Fibroblast of upper back skin (primary cell): ENCODE data around the gene FAM184A.
"Not testable (repeated sequence)": the region's sequence is repeated elsewhere in the genome, so short reads cannot be mapped to it uniquely, and the experiment has no call there.

Experiments
- DNase-seq: peaks from one replicate; pipeline ENCODE4 v3.0.0-alpha.2; 2013

The FAM184A gene, protein sequence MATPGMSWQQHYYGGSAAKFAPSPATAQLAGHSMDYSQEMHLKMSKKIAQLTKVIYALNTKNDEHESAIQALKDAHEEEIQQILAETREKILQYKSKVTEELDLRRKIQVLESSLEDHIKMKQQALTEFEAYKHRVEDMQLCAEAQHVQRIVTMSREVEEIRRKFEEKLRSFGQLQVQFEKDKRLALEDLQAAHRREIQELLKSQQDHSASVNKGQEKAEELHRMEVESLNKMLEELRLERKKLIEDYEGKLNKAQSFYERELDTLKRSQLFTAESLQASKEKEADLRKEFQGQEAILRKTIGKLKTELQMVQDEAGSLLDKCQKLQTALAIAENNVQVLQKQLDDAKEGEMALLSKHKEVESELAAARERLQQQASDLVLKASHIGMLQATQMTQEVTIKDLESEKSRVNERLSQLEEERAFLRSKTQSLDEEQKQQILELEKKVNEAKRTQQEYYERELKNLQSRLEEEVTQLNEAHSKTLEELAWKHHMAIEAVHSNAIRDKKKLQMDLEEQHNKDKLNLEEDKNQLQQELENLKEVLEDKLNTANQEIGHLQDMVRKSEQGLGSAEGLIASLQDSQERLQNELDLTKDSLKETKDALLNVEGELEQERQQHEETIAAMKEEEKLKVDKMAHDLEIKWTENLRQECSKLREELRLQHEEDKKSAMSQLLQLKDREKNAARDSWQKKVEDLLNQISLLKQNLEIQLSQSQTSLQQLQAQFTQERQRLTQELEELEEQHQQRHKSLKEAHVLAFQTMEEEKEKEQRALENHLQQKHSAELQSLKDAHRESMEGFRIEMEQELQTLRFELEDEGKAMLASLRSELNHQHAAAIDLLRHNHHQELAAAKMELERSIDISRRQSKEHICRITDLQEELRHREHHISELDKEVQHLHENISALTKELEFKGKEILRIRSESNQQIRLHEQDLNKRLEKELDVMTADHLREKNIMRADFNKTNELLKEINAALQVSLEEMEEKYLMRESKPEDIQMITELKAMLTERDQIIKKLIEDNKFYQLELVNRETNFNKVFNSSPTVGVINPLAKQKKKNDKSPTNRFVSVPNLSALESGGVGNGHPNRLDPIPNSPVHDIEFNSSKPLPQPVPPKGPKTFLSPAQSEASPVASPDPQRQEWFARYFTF

GRCh38 chr6:119078376-119079282 lies at the start of gene FAM184A:
Gene FAM184A, minus strand, starts transcription at chr6:119078664. Its CDS starts 365 bp downstream, at chr6:119078299.
- peak; percentile 39 for DNase-seq

DNA sequence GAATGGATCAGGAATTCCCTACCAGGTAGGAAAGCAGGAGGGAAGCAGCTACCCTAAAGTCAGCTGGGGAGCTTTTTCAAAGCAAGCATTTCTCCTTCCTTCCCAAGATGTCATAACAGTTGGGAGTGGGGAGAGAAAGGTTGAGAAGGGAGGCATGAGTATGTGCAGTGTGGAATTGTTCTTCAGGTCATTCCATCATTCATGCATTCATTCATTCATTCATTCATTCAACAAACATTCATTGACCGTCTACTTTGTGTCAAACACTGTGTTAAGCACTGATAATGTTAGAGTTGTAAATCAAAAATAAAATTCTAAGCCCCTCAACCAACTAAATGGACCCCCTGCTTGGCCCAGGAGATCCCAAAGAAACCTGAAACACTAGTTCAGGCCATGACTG lies 49.2 kb upstream of the FAM184A start:
- DNase-seq = no peak

- no peak for DNase-seq
These were observed 48.4 kb upstream of the FAM184A start for GRCh38 chr6:119126826-119127225.

DNA sequence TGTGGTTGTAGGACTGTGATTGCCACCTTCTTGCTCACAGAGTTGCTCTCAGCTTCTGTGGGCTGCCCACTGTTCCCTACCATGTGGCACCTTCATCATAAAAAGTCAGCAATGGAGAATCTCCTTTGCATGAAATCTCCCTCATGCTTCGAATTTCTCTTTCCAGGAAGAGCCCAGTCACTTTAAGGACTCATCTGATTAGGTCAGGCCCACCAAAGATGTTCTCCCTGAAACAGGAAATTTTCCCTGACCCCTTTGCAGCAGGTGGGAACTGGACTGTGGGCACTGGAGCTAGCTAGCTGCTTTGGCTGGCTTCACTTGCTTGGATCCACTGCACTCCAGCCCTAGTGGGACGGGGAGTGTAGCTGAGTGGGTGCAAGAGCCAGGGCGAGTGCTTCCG lies 47.7 kb upstream of the FAM184A start:
- DNase-seq = no peak

DNA sequence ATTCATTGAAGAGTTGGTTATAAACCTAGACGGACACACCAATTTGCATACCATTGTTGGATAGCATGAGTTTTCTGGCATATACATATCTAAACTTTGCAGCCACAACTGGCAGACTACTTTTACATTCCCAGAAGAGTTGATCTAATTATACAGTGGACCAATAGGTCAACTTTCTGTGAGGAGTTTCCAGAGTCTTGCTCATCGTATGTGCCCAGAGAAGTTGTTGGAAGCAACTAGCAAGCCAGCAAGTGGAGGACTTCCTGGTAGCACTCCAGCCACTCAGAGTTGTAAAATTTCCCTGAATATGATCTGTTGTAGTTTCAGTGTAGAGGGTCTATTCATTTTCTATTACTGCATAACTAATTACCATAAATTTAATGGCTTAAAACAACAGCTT lies 47.1 kb upstream of the FAM184A start:
- DNase-seq = no peak

GRCh38 chr6:119124079-119124824 lies 45.8 kb upstream of the FAM184A start:
- no peak for DNase-seq

- DNase-seq = no peak
These were observed 43.9 kb upstream of the FAM184A start for GRCh38 chr6:119122336-119122735.

DNA sequence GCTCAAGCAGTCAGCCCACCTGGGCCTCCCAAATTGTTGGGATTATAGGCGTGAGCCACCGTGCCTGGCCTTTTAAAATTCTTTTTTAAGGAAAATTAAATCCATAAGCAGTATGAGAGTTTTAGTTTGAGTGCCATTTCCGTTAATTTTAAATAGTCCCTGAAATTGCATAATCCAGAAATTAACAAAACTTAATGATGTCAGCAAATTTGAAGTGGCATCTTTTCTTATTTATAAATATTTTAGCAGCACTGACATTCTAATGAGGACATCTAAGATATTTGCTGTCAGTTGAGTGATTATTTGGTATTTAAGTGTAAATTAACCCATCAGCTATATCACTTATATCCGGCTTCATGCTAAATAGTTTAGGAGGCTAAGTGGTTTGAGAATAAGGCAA lies 42.9 kb upstream of the FAM184A start:
- no peak for DNase-seq

GRCh38 chr6:119119989-119120388 lies 41.5 kb upstream of the FAM184A start:
- peak; percentile 76 for DNase-seq

DNA sequence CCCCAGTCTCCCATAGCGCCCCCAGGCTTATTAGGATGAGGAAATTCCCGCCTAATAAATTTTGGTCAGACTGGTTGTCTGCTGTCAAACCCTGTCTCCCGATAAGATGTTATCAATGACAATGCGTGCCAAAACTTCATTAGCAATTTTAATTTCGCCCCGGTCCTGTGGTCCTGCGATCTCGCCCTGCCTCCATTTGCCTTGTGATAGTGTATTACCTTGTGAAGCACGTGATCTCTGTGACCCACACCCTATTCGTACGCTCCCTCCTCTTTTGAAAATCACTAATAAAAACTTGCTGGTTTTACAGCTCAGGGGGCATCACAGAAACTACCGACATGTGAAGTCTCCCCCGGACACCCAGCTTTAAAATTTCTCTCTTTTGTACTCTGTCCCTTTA lies 40.6 kb upstream of the FAM184A start:
- DNase-seq = not testable (repeated sequence)

DNA sequence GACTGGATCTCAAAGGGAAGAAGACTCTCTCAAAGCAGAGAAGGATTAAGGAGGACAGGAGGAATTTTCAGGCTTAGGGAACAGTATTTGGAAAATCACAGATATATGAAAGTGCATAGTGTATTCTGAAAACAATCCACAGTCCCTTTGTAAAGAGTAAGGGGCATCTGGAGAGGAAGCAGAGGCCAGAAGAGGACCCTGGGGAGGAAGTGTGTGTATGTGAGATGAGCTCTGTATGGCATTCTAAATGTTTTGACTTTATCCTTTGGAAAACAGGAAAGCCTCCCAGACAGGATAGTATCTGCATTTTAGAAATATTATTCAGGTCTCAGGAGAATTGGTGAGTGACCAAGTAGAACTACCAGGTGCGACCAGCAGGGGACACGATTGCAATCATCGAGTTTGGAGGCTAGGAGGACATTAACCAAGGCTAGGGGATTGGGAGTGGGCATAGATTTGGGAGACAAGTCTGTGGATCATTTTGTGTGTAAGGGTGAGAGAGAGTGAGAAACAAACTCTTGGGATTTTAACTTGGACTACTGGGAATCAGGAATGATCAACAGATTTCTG lies 38.3 kb upstream of the FAM184A start:
- DNase-seq = no peak

DNA sequence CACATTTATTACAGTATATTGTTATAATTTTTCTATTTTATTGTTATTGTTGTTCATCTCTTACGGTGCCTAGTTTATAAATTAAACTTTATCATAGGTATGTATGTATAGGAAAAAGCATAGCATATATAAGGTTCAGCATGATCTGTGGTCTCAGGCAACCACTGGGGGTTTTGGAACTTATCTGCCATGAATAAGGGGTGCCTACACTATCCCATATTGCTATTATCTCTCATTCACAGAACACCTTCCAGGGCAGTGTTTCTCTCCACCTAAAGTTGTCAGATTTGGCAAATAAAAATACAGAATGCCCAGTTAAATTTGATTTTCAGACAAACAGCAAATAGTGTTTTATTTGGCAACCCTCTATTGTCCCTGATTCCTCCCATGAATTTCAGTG lies 35.5 kb upstream of the FAM184A start:
- DNase-seq = no peak

DNA sequence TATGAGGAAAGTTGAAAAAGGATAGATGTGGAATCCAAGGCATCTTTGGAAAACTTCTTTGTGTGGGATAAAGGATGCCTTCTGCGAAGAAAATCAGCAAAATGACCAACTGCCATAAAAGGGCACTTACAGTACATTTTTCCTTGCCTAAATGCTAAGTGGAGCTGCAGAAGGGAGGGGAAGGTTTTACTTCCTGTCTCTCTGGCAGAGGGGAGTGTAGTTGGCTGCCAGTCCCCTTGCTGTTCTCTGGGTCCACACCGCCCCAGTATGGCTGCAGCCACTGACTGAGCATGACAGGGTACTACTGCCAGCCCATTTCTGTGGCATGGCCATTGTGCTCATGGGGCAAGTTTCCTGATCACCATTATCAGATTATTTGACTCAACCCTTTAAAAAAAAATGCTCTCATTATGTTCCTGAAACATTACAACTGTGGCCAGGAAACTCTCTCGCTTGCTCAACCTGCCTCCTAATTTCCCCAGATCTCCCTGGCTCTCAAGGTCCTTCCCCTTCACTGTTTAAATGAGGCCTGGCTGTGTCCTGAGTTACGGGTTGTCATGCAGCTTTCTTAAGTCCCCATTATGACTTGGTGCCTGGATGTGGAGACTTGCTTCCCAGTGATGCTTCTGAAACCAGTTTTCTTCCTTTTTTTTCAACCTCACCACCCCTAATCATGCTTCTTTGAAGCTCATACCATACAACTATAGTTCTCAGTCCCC lies 34.5 kb upstream of the FAM184A start:
- no peak for DNase-seq

- DNase-seq = peak; percentile 55
These were observed 32.4 kb upstream of the FAM184A start for GRCh38 chr6:119110601-119111548.

GRCh38 chr6:119109654-119110325 lies 31.3 kb upstream of the FAM184A start:
- DNase-seq = no peak

DNA sequence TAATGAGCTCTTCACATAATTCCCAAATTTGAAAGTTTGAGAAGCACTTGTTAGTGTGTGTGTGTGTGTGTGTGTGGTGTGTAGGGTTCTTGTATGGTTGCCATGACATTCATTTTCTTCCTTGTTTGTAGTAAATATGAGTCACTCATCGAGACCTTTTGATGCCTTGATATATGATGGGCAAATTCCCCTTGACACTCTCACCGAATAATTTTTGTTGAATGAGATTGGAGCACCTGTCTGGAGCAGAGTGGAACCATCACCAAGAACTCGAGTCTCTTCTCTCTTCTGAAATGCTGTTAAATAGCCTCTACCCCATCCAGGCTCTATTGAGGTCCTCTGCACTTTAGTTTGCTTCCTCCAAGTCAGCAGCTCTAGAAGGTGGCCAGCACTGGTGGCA lies 29.6 kb upstream of the FAM184A start:
- DNase-seq = no peak

- no peak for DNase-seq
These were observed 26.8 kb upstream of the FAM184A start for GRCh38 chr6:119105282-119105681.

GRCh38 chr6:119102901-119103300 lies 24.4 kb upstream of the FAM184A start:
- no peak for DNase-seq

GRCh38 chr6:119100115-119100514 lies 21.7 kb upstream of the FAM184A start:
- DNase-seq = no peak
